Fibroblast of skin of left quadriceps (primary cell): ENCODE results near the gene KIF25.

Experiments used
- DNase-seq, 2 experiments: peaks; one replicate each; pipeline ENCODE4 v3.0.0-alpha.2; 2013; ENCODE audit warnings: low read depth in 2 of 2

The KIF25 gene

GRCh38 chr6:168035098-168035660 is 37.7 kb downstream of the KIF25 start:
- DNase-seq, result peak; percentile 62 to 68

- no peak for DNase-seq
These were observed 38.4 kb downstream of the KIF25 start for GRCh38 chr6:168035661-168036545.

- DNase-seq, result no peak
These were observed 39.8 kb downstream of the KIF25 start for GRCh38 chr6:168037242-168037641.

- no peak for DNase-seq
These were observed 40.4 kb downstream of the KIF25 start for GRCh38 chr6:168037856-168038255.

- no peak for DNase-seq
These were observed 41.2 kb downstream of the KIF25 start for GRCh38 chr6:168038576-168039140.

- DNase-seq, result no peak
These were observed 41.8 kb downstream of the KIF25 start for GRCh38 chr6:168039301-168039700.

- DNase-seq, result no peak
These were observed 42.4 kb downstream of the KIF25 start for GRCh38 chr6:168039849-168040248.

GRCh38 chr6:168040856-168041496 is 43.5 kb downstream of the KIF25 start:
- DNase-seq, result no peak

- no peak for DNase-seq
These were observed 44.5 kb downstream of the KIF25 start for GRCh38 chr6:168041928-168042327.

GRCh38 chr6:168042426-168043192 is 45.1 kb downstream of the KIF25 start:
- DNase-seq, result no peak

GRCh38 chr6:168043193-168043847 is 45.8 kb downstream of the KIF25 start:
- no peak for DNase-seq

- DNase-seq, result no peak
These were observed 46.5 kb downstream of the KIF25 start for GRCh38 chr6:168043848-168044415.

GRCh38 chr6:168044521-168045130 is 47.2 kb downstream of the KIF25 start:
- DNase-seq, result no peak

GRCh38 chr6:168045141-168045691 is 47.7 kb downstream of the KIF25 start:
- DNase-seq, result no peak

GRCh38 chr6:168045706-168046620 is 48.5 kb downstream of the KIF25 start:
- no peak for DNase-seq

GRCh38 chr6:168046696-168047095 is 49.2 kb downstream of the KIF25 start:
- no peak for DNase-seq

- no peak for DNase-seq
These were observed 50.6 kb downstream of the KIF25 start for GRCh38 chr6:168047841-168048723.

- no peak for DNase-seq
These were observed 51.2 kb downstream of the KIF25 start for GRCh38 chr6:168048724-168049025.
